Activated CD4-positive, alpha-beta T cell treated with anti-CD3 and anti-CD28 coated beads, Interleukin-2, amount 50 U/mL, for 4 hours (primary cell): ENCODE results near the gene FCRL1.

Experiments
- DNase-seq, 2 experiments: peaks; one replicate each; pipeline ENCODE4 v3.0.0-alpha.2; 2020

The FCRL1 gene

DNA sequence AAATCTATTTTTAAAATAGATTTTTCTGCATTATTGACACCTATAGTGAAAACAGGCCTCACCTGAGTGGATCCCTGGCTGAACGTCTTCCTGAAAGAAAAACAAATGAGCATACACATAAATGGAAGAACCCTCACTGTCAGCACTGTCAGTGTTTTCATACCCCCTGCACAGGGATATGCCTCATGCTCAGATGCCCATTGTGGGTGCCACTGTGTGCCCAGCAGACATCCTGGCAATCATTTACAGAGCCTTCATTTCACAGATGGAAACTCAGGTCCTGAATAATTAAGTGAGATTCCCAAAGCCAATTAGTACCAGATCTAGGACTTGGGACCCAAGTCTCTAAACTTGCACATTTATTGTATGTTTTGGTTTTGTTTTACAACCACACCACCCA is 19.9 kb downstream of the FCRL1 start:
- DNase-seq: no peak

- DNase-seq: no peak
Measured at GRCh38 chr1:157798211-157798610, 21.7 kb downstream of the FCRL1 start.

GRCh38 chr1:157785248-157785647 is 34.7 kb downstream of the FCRL1 start:
- DNase-seq: no peak

DNA sequence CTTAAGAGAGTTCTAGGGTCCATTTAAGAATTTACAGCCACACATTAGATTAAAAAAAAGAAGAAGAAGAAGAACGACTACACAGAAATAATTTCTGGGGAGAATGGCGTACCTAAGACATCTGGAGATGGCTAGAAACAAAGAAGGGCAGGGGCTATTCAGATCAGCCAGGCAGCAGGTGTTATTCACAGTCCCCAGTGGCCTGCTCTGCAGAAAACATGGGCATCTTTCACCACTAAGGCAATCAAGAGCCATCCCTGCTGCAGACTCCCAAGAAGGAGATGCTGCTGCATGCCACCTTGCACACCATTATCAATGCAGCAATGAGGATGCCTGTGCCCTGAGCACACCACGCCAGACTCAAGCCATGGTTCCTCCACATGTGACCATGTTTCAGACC is 35.1 kb downstream of the FCRL1 start:
- DNase-seq: no peak

GRCh38 chr1:157782931-157783330 is 37.0 kb downstream of the FCRL1 start:
- no peak for DNase-seq

DNA sequence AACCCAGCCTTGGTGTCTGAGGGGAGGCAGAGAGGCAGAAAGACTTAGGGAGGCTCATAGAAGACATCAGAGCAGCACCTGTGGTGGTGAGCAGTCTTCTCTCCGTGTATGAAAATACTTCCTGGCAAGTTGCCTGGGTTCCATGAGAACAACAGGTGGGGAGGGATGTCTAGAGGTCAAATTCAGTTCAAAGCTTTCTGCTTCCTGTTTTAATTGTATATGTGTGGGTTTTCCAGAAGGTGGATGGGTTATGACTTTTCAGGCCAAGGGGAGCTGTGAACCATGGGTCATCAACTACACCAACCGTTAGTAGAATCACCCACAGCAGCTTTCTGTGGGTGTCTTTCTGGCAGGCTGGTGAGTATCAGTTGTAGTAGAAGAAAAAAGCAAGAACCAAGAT is 38.9 kb downstream of the FCRL1 start:
- DNase-seq: no peak

- DNase-seq: no peak
Measured at GRCh38 chr1:157776971-157777391, 42.9 kb downstream of the FCRL1 start, which contains the start of gene FCRL2. Gene FCRL2 (minus strand): TSS chr1:157777132. CDS start chr1:157777073, 59 bp downstream.

- DNase-seq: no peak
Measured at GRCh38 chr1:157775101-157775870, 44.6 kb downstream of the FCRL1 start.

DNA sequence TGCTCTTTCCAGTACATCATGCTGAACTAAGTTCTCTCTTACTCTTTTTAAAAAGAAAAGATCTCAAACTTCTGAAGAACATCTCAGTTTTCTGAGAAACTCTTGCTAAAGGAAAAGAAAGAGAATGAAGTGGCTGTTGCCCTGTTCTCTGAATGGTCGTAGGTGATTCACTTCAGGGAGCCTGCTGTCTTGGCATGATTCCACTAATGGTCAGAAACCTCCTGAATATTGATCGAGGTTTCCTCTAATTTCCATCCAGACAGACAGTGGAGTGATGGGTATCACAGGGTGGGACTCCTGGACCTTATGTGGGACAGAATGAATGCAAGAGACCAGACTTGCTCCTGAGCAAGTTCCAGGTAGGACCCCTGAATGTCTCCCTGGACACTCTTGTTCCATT is 45.5 kb downstream of the FCRL1 start:
- DNase-seq: no peak

DNA sequence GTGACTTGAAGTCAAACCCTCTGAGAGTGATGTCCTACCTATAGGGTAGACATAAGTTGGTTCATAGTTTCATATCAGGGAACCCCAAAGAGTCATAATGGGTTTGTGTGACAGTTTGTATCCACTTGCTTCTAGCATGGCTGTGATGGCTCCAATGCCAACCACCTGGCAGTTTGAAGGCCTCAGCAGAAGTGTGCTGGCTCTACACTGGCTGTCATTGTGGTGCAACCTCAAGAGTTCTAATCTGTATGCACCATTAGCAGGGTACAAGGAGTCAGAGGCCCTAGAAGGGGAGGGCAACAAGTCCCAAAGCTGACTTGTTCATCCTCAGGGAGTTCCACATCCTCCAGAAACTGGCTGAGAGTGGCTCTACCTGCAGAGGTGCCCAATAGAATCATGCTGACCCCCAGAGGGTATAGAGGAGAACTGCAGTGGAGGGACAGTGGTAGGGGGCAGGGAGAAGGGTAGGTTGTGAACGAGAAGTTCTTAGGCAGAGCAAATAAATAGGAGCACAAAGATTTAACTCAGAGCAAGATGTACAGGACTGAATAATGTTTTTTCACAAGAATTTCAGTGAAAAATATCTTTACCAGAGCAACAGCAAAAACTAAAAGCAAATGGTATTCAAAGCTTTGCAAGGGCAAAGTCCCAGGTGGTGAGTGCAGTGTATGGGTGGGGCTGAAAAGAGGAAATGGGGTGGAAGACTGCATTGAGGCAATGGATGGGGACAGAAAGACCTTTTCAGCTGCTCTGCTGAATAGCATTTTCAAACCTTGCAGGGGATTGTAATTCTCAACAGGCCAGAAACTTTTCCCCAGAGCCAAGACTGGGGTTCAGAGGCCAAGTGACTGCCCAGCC is 46.2 kb downstream of the FCRL1 start:
- no peak for DNase-seq

DNA sequence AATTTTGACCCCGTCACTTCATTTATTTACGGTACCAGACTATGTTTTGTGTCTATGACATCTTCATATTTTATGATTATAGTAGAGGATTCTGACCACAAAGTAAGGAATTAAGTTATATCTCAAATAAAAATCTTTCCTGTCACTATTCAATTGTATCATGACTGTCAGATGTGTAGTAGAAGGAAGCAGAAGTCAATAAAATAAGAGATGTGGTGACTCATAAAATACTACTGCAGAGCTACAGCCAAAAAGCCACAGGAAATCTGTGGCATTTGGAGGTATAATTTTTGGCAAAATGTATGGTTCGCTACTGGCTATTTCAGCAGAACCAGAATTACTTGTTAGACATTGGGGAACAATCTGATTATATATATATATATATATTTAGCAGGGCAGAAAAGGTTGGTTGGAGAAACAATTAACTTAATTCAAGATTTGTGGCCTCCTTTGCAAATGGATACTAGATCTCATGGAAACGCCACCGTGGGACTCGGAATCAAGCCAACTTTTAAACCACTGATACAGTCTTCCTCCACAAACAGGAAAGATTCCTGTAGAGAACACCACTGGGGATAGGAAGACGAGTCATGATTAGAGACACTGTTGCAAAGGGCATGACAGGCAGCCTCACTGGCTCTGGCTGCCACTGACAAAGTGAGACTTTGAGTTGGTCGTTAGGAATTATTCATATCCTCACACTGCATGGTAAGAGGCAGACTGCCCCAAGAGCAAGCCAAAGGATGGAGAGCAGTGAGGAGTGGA is 48.1 kb downstream of the FCRL1 start:
- no peak for DNase-seq

DNA sequence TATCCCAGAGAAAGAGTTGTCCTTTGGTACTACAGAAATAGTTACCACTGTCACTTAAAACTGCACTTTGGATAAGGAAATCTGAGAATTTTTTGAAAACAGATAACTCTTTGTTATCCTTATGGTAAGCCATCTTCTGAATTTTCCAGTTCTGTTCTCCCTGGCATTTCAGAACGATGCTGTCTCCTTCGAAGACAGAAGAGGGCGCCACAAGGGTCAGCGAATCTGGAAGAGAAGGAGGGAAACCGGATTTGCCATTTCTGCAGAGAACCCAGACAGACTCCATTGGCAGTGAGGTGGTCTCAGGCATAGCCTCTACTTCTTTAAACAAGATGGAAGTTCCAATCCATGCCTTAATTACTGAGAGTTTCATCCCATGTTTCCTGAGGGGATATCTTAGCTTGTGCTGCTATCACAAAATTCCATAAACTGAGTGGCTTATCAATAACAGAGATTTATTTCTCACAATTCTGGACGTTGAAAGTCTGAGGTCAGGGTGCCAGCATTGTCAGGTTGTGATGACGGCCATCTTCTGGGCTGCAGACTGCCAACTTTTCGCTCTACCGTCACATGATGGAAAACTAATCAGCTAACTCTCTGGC is 49.4 kb downstream of the FCRL1 start:
- DNase-seq: no peak

- no peak for DNase-seq
Measured at GRCh38 chr1:157766792-157767191, 53.1 kb downstream of the FCRL1 start.

GRCh38 chr1:157758018-157758417 is 61.9 kb downstream of the FCRL1 start:
- no peak for DNase-seq

- DNase-seq: no peak
Measured at GRCh38 chr1:157753611-157754010, 66.3 kb downstream of the FCRL1 start.

DNA sequence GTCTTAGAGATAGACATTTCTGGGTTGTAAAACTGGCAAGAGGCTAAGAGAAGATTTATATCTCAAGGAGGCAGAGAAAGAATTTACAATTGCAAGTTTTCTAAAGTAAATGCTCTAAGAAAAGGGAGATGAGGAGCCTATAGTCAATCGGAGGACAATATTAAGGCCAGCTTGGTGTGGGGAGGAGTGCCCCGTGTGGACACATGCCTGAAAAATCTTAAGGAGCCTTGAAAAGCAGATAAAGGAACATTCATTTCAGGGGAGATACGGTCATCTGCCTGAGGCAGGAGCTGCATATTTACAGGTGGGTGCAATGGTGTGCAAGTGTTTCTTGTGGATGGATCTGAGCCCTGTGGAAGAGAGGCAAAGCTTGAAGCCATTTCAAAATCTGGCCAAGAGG is 68.6 kb downstream of the FCRL1 start:
- no peak for DNase-seq

DNA sequence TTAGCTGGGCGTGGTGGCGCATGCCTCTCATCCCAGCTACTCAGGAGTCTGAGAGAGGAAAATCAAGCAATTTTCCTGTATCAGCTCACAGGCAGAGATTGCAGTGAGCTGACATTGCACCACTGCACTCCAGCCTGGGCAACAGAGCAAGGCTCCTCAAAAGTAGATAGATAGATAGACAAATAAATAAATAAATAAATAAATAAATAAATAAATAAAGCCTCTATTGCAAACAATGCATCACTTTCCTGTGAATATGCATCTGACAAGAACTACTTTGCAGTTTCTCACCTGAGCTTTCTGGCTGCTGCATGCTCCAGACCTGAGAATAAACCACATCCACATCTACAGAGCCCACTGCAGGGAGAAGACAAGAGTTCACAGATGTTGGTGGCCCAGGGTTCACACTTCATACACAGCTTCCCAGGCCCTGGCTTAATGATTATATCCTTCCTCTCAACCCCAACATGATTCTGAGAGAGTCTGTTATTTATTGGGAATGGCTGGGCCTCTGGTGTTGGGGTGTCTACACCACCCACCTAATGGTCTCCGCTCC is 71.6 kb downstream of the FCRL1 start:
- no peak for DNase-seq
